ENCODE data around the gene IGFBP3.

Gene IGFBP3

DNA sequence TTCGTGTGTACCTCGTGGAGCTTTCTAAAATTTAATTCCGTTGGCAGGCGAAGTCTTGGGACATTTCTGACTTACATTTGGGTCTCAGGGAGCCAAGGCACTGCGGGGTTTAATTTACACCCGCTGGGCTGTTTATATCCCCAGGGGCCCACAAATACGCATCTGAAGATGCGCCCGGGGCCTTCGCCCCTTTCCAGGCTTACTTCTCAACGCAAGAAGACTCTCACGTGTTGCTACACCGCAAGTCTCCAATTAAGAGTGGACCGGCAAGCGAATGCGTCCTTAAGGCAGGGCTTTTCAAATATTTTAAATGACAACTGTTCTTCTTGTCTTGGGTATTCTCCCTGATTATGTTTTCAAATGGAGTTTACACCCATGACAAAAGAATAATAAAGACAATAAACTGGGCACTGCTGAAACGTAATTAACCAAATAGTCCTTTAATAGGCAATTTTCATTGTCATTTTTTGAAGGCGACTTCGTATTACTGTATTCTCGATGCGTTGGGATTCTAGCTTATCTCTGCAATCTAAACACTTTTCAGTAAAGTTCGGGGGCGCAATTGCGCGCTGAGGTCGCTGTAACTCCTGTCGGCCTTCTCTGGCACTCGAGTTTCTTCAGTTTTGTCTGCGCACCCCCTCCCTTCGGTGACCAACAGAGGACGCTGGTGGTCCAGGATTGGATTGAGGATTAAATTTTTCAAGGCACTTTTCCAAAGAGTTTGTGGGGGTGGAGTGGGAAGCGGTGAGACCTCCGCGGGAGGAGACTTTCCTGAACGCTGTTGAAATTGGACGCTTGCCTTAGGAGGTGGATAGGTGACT is 837 bp upstream of the IGFBP3 start:
- no peak for DNase-seq

DNA sequence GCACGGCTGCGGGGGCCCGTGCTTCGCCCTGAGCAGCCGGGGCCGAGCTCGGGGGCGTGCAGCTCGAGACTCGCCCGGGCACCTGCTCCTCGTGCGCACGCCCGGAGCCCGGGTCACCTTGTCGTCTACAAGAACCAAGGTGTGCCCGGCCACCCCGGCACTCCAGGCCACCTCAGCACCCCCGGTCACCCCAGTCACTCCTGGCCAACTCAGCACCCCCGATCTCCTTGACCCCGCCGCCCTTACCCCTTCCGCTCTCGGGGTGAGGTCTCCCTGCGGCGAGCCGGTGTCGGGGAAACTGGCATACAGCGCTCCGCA is 268 bp upstream of the IGFBP3 start:
- DNase-seq, result no peak

DNA sequence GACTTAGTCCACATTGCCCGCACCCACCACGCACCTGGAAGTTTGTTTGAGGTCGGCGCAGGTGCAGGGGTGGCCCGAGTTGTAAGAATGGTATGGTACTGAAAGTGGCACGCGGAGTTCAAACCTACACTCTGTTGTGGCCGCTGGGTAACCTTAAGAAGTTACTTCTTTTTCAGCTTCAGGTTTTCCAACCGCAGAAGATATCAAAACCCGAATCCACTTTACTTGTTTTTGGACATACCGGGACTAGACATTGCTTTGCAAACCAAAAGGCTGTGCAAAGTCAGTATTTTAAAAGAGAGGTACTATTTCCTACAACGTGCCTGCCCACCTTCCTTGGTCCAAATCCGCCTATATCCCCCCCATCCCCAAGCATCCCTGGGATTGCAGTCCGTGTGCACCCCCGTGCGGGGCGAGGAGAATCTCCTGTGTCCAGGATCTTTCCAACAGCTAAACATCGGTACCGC is 1.0 kb downstream of the IGFBP3 start:
- DNase-seq, result no peak

DNA sequence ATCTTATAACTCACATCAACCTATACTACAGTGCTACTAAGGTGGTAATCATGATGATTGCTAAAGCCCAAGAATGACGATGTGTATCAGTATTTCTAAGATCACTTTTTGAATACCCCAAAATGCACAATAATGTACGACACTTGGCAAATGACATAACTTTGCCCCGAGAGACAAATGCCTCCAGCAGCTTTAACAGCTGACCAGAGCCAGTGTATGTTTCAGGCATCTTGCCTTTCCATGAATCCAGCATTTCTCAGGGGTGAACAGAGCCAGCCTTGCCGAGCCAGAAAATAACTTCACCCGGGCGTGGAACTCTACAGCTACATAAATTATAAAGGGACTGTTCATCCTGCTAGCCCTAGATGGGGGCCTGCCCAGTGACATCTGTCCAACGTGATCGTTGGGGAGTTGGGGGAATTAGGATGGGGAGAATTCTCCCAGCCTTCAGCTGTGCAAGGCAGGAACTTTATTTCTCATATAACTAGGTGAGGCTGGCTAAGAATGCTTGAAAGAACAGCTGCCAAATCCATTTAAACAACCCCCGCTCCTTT is 1.8 kb downstream of the IGFBP3 start:
- no peak for DNase-seq

DNA sequence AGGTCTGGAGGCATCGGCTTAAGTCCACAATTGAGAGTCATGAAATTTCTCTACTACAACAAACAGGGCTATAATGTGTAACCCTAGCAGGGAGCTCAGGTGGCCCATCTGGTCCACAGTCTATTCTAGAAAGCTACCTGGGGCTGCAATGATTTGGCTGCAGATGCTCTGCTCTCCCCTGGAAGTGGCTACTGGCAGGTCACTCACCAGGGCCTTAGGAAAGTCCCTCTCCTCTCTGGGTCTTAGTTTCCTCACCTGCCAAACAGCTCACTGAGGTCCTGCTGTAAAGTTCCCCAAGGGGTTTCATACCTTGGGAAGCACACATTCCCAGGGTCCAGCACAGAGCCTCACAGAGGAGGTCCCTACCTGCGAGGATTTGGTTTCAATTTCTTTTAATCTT is 2.5 kb downstream of the IGFBP3 start:
- DNase-seq, result no peak

DNA sequence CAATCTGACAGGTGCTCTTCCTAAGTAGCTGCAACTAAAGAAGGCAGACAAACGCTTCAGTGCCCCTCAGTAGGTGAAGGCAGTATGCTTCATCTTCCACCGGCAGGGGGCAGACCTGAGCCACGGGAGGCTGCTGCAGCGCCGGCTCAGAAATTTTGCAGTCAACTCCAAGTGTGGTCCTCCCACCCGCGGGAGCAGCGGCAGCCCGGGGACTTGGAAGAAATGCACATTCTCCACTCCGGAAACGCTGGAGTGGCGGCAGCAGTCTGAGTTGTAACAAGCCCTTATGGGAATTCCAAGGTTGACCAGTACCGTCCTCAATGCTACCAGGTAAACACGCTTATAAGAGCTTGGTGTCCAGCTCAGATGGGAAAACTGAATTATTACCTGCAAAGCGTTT is 3.4 kb downstream of the IGFBP3 start:
- DNase-seq, result no peak

DNA sequence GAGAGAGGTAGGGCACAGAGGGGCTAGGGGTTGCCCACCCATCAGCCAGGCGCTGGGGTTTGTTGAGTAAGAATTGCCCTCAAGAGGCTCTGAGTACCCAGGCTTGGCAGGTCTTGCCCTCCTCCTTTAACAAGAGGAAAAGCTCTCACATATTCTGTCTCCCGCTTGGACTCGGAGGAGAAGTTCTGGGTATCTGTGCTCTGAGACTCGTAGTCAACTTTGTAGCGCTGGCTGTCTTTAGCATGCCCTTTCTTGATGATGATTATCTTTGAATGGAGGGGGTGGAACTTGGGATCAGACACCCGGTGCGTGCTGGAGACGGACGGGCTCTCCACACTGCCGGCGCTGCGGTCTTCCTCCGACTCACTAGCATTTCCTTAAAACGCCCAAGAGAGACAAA is 4.0 kb downstream of the IGFBP3 start:
- DNase-seq, result no peak

DNA sequence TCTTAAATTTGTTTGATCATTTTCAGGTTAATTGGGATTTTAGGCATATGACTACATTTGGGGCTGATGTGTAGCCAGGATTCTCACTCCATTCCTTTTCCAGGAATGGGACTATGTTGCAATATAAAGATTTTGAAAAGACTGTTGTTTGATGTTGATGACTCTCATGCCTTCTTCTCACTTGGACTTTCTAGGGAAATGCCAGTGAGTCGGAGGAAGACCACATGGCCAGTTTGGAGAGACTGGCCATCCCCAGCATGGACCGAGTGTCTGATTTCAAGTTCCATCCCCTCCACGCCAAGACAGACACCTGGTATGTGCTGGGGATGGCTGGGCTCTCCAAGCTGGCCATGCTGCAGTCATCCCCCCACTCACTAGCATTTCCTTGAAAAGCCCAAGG is 5.5 kb downstream of the IGFBP3 start:
- no peak for DNase-seq

DNA sequence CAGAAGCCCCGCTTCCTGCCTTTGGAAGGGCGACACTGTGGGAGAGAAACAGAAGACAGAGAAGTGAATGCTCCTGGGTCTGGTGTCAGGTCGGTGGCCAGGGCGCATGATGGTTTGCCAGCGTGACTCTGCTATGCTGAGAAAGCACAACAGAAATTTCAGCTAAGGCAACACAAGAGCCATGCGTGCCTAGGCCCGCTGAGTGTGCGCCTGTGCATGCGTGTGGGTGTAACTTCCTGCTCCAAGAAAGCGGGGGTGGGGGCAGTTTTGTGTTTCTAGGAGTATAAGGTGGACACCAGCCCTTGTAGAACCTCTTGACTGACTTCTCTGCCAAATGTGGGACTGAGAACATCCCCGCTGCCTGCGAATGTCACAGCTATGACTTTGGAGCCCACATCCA is 6.2 kb downstream of the IGFBP3 start:
- DNase-seq, result no peak

DNA sequence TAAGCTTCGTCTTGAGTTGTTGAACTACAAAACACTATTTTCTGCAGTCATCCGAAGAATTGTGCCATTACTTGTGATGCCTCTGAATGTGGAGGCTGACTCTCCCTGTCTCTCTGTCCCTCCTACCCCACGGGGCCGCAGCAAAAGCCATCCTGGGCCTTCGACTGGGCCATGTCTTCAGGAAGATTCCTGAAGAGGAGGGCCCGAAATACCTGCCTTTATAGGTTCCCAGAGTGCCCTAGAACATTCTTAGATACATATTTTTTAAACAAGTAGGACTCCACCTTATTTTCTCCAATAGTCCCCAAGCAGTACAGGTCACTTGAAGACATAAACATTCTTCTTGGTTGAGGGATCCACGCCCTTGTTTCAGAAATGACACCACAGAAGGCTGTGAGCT is 8.1 kb downstream of the IGFBP3 start:
- DNase-seq, result no peak

DNA sequence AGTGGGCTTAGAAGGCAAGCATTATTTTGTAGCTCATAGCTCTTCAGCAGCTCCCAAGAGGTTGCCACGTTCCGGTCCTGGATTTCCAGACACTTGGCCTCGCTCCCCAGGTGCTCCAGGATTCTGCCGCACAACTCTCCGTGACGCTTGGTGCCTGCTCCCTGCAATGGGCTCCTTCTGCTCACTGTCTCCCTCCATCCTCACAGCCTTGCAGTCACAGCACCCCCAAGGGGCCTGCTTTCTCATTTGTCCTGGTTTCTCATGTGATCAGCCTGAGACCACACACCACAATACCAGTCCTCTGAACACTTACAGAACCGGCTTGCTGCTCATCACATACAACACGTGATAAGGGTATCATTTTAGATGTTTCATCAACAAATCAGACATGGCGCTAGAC is 9.8 kb downstream of the IGFBP3 start:
- DNase-seq, result no peak

DNA sequence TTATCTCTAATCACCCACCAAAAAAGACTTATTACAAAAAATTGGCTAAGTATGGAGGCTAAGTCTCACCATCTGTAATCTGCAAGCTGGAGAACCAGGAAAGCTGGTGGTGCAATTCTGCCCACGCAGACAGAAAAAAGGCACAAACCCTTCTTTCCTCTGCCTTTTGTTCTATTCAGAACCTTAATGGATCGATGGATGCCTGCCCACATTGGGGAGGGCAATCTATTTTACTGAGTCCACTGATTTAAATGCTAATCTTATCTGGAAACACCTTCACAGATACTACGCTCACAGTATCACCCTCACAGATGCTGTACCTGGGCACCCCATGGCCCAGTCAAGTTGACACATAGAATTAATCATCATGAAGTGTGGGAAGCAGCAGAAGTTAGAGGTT is 10.2 kb downstream of the IGFBP3 start:
- DNase-seq, result no peak

DNA sequence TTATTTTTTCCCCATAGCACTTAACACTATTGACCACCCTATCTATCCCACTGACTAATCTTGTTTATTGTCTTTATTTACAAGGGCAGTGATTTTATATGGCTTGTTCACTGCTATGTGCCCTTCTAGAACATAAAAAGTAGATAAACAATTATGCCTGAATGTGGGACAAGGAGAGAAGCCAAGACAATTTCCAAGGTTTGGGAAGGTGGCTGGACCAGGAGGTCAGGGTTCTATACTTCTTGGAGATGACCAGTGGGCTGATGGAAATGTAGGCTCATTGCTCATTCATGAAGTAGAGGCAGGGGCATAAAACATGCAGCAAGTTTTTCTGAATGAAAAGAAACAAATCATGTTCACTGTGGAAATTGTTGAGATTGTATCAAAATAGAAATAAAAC is 11.5 kb downstream of the IGFBP3 start:
- DNase-seq, result no peak

DNA sequence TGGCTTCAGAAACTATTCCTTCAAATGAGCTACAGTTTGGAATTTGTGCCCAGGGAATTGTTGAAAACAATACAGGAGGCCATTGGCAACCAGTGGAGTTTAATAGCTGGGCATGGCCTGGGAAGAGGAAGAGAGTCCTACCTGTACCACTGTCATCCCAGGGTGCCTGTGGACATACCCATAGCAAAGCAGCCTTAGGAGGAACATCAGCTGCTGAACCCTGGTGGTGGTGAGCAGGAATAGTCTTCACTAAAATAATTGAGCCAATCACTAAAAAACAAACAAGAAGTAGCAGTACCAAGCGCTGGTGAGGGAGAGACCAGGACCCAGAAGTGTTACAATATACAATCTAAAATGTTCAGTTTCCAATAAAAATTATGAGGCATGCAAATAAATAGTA is 18.3 kb downstream of the IGFBP3 start:
- DNase-seq, result no peak

DNA sequence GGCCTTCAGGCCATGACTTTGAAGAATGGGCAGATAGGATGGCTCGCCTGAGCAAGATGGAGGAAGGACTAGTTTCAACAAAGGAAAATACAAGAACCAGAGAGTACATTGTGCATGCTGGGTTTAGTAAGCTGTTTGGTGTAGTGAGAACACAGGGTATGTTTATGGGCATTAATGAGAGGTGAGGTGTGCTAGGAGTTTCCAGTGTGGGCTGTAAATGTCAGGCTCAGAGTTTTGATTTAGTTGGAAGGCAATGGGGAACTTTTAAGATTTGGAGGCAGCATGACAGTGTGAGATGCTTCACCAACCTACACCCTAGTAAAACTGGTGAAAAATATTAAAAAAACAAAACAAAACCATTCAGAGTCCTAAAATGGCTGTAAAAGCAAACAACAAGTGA is 19.5 kb downstream of the IGFBP3 start:
- DNase-seq, result no peak

DNA sequence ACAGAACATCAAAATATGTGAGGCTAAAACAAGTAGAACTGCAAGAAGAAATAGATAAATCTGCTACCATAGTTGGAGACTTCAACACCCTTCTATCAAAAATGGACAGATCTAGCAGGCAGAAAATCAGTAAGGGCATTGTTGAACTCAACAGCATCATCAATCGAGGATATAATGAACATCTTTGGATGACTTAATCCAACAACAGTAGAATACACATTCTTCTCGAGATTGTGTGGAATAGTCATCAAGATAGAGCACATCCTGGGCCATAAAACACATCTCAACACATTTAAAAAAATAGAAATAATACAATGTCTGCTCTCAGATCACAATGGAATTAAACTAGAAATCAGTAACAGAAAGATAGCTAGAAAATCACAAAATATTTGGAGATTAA is 22.9 kb downstream of the IGFBP3 start:
- no peak for DNase-seq

DNA sequence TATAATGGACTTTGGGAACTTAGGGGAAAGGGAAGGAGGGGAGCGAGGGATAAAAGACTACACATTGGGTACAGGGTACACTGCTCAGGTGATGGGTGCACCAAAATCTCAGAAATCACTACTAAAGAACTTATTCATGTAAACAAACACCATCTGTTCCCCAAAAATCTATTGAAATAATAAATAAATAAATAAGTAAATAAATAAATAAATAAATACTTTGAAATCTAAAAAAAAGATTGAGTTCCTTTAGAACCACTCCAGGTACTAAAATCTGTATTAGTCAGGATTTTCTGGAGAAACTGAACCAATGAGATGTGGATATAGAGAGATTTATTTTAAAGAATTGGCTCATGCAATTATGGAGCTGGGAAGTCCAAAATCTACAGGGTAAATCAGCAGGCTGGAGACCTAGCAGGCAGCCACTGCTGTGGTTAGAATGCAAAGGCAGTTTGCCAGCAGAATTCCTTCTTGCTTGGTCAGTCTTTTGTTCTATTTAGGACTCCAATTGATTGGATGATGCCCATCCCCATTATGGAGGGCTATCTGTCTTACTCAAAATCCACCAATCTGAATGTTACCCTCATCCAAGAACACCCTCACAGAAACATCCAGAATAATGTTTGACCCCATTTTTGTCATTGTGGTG is 23.9 kb downstream of the IGFBP3 start:
- DNase-seq, result no peak

DNA sequence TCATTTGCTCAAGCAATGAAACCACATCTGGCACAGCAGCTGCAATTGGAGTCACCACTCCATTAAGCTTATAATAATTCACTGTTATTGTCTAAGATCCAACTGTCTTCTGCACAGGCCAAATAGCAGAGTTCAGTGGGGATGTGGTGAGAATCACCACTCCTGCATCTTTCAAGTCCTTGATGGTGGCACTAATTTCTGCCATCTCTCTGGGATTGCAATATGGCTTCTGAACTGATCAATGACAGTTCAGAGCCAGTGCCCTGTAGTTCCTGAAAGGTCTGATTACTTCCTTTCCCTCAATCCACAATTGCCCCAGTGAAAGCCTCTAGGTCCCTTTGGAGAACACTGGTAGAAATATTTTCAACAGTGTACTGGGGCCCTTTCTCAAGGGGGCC is 26.4 kb downstream of the IGFBP3 start:
- no peak for DNase-seq

DNA sequence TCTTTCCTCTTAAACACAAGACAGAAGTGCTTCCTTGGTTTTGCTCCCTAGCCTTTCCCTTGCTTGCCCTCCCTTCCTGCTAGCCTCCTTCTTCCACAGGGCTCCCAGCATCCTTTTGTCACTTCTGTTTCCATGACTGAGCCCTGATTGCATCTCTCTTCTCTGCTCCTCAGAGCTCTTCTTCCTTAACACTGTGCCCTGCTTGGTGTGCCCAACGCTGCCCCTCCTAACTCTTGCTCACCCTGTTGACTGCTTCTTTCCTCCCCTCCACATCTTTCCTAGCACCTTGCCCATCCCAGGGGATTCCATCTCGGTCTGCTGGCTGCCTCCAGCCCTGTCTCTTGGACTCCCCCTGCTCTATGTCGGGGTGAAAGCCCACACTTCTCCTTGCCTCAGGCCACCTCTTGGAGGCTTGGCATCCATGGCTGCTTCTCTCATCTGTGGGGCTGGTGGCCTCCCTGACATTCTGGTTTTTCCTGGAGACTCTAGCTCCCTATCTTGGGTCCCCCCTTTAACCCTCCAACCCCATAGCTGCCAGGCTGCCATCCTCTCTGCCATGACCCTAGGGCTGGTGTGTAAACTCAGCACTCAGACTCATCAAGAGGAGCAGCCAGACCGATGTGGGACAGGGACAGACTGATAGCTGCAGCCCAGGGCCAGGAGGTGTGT is 26.9 kb downstream of the IGFBP3 start:
- no peak for DNase-seq

DNA sequence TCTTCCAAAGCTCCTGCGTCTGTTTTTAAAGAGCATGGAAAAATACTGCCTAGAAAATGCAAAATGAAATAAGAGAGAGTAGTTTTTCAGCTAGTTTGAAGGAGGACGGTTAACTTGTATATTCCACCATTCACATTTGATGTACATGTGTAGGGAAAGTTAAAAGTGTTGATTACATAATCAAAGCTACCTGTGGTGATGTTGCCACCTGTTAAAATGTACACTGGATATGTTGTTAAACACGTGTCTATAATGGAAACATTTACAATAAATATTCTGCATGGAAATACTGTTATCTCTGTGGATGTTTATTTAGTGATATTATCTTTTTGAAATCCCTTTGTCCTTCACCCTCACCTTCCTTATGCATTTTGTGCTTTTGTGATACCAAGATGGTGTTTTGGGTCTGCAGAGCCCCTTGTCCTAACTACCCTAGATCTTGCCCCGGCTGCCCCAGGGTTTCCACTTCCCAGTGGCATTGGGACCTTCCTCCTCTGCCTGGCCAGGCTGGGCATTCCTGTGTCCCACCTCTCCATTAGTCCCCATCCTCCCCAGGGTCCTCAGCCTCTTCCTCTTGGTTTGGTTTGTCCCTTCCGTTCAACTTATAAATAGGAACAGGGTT is 27.6 kb downstream of the IGFBP3 start:
- DNase-seq, result no peak

DNA sequence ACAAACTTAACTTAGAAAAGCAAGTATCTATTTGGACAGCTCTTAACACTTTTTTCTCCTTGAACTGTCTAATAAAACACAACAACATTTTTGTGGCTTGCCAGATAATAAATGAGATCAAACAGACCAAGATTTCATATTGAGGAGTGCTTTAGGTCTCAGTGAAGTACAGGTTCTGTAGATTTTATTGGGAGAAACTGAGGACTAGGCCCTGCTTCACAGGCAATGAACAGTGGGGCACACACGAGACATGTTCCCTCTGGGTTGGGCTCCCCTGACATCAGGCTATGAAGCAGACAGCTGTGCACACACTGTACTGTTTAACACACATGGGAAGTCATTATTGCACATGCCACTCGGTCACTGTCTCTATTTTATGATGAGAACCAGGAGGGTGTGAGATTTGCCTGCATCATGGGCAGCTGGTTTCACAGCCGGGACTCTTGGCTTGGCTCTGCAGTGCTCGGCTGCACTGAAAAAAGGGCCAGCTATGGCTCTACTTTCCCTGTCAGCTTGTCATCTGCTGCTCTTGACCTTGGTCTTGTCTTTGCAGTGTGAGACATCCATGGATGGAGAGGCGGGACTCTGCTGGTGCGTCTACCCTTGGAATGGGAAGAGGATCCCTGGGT is 28.6 kb downstream of the IGFBP3 start:
- no peak for DNase-seq

DNA sequence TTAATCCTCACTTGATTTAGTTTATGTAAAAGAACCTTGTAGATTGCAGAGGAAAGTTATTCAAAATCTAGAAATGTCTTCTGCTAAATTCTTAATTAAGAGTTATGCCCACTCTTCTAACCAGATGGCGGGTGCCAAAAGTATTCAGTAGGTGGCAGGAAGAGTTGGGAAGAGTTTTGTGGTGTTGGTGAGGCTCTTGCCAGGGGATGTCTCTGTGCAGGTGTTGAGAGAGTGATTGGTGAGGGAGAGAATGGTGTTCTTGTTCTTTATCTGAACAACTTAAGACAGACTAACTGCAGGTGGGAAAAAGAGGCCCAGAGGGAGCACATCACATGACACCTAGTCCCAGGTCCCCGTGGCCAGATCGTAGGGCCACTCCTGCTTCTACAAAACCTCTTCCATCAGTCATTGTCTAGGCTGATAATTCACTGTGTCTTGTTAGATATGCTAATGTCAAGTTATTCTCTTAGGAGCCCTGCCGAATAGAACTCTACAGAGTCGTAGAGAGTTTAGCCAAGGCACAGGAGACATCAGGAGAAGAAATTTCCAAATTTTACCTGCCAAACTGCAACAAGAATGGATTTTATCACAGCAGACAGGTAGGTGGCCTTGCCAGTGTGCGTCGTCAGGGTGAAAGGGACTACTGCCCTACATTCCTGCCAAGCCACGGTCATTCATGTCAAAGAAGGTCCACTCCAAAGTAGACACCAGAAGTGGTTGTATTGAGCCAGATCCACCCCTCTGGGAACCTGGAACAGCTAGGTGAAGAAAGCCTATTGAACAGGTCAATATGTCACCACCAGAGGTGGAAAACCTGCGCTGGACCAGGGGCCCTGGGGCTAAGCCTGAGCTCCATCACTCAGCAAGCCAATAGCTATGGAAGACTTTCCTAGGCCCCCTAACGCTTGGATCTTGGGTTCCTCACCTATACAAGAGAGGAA is 29.3 kb downstream of the IGFBP3 start:
- no peak for DNase-seq

All from NCI-H510A (cell line).